ENCODE measurements around the gene CBX8.

CBX8 gene

DNA sequence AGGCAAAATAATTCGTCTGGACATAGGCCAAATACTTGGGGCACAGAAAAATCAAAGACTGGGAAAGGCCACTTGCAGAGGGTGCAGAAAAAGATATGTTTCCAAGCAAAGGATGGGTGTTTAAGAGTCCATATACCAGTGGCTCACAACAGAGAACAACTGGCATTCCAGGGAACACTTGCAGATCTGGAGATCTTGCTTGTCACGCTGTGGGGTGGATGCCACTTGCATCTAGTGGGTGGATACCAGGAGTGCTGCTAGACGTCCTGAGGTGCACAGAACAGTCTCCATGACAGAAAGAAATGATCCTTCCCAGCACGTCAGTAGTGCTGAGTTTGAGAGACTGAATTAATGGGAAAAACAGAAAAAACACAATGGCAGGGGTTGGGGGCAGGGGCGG, 8.4 kb downstream of the CBX8 start:
- Histone ChIP-seq H3K4ac (ENCODE audit: low read depth in 1 of 2, low read length in 2 of 2) (no peak overlapping the region), H2BK15ac (ENCODE audit: low read depth, poor library complexity, severe bottlenecking) (no peak overlapping the region), H3K9me3 (ENCODE audit: control insufficient read depth, low read length) (no peaks in the 10 kb centered on the region), H3K27ac (ENCODE audit: low read length, poor library complexity, severe bottlenecking) (no peak overlapping the region), H3K14ac (ENCODE audit: low read length in 2 of 2) (no peak overlapping the region), H4K8ac (ENCODE audit: low read length) (no peak overlapping the region), H2BK5ac (ENCODE audit: low read depth, low read length, poor library complexity, severe bottlenecking) (no peak overlapping the region), H3K36me3 (ENCODE audit: control insufficient read depth in 1 of 2, insufficient read depth in 2 of 2, low read depth in 1 of 2, low read length in 2 of 2) (peaks cover 0 to 24% of the 10 kb centered on the region in 2 experiments), H2BK120ac (ENCODE audit: low read depth, low read length) (no peak overlapping the region), H3K4me2 (ENCODE audit: low read length, poor library complexity, severe bottlenecking) (no peak overlapping the region), H3K27me3 (ENCODE audit: control insufficient read depth in 1 of 2, insufficient read depth in 1 of 2, low read length in 2 of 2) (peaks cover 61 to 82% of the 10 kb centered on the region in 2 experiments), H3K79me1 (replicated peaks; ENCODE audit: low read length, poor library complexity, severe bottlenecking) (no peaks in the 10 kb centered on the region), H3K18ac (ENCODE audit: low read depth in 1 of 2, low read length in 2 of 2) (no peak overlapping the region), H3K23ac (ENCODE audit: low read length in 2 of 2) (no peak overlapping the region), H3K4me3 (ENCODE audit: insufficient read depth in 1 of 2, low read depth in 1 of 2, low read length in 2 of 2) (no peak overlapping the region), H4K91ac (ENCODE audit: low read length) (no peak overlapping the region), H3K4me1 (ENCODE audit: control insufficient read depth, insufficient read depth, low read depth, low read length) (peaks cover 24% of the 10 kb centered on the region), H2BK12ac (ENCODE audit: low read length in 2 of 2) (no peak overlapping the region), H2AFZ (ENCODE audit: low read depth, low read length) (no peak overlapping the region), H3K9ac (ENCODE audit: low read length) (no peak overlapping the region), H2AK5ac (ENCODE audit: low read length, severe bottlenecking) (no peak overlapping the region)
- WGBS = 69% methylated on average over 5 of the region's 5 CpGs
- no peak for DNase-seq

- no peak overlapping the region for H3K4ac ChIP-seq (ENCODE audit: low read depth in 1 of 2, low read length in 2 of 2)
- no peak for DNase-seq
- H3K4me2 ChIP-seq (ENCODE audit: low read length, poor library complexity, severe bottlenecking) = no peak overlapping the region
- H2AK5ac ChIP-seq (ENCODE audit: low read length, severe bottlenecking) = no peak overlapping the region
- H2BK12ac ChIP-seq (ENCODE audit: low read length in 2 of 2) = no peak overlapping the region
- WGBS = 92% methylated on average over 8 of the region's 12 CpGs
- no peak overlapping the region for H3K14ac ChIP-seq (ENCODE audit: low read length in 2 of 2)
- H2BK15ac ChIP-seq (ENCODE audit: low read depth, poor library complexity, severe bottlenecking) = no peak overlapping the region
- H3K79me1 ChIP-seq (replicated peaks; ENCODE audit: low read length, poor library complexity, severe bottlenecking) = no peaks in the 10 kb centered on the region
- H3K27me3 ChIP-seq (ENCODE audit: control insufficient read depth in 1 of 2, insufficient read depth in 1 of 2, low read length in 2 of 2) = peaks cover 57 to 82% of the 10 kb centered on the region in 2 experiments
- H2AFZ ChIP-seq (ENCODE audit: low read depth, low read length) = no peak overlapping the region
- peaks cover 15% of the 10 kb centered on the region for H3K4me1 ChIP-seq (ENCODE audit: control insufficient read depth, insufficient read depth, low read depth, low read length)
- H4K91ac ChIP-seq (ENCODE audit: low read length) = no peak overlapping the region
- H3K4me3 ChIP-seq (ENCODE audit: insufficient read depth in 1 of 2, low read depth in 1 of 2, low read length in 2 of 2) = no peak overlapping the region
- no peak overlapping the region for H3K9ac ChIP-seq (ENCODE audit: low read length)
- H2BK5ac ChIP-seq (ENCODE audit: low read depth, low read length, poor library complexity, severe bottlenecking) = no peak overlapping the region
- H3K27ac ChIP-seq (ENCODE audit: low read length, poor library complexity, severe bottlenecking) = no peak overlapping the region
- peaks cover 0 to 30% of the 10 kb centered on the region in 2 experiments for H3K36me3 ChIP-seq (ENCODE audit: control insufficient read depth in 1 of 2, insufficient read depth in 2 of 2, low read depth in 1 of 2, low read length in 2 of 2)
- H3K23ac ChIP-seq (ENCODE audit: low read length in 2 of 2) = no peak overlapping the region
- H4K8ac ChIP-seq (ENCODE audit: low read length) = no peak overlapping the region
- H3K9me3 ChIP-seq (ENCODE audit: control insufficient read depth, low read length) = no peaks in the 10 kb centered on the region
- H3K18ac ChIP-seq (ENCODE audit: low read depth in 1 of 2, low read length in 2 of 2) = no peak overlapping the region
- H2BK120ac ChIP-seq (ENCODE audit: low read depth, low read length) = no peak overlapping the region
Measured at GRCh38 chr17:79786930-79787643, 9.8 kb downstream of the CBX8 start.

- H3K27ac ChIP-seq (ENCODE audit: low read length, poor library complexity, severe bottlenecking) = no peak overlapping the region
- no peak overlapping the region for H2AFZ ChIP-seq (ENCODE audit: low read depth, low read length)
- H3K18ac ChIP-seq (ENCODE audit: low read depth in 1 of 2, low read length in 2 of 2) = no peak overlapping the region
- peaks cover 8% of the 10 kb centered on the region for H3K4me1 ChIP-seq (ENCODE audit: control insufficient read depth, insufficient read depth, low read depth, low read length)
- H2BK12ac ChIP-seq (ENCODE audit: low read length in 2 of 2) = no peak overlapping the region
- H3K36me3 ChIP-seq (ENCODE audit: control insufficient read depth in 1 of 2, insufficient read depth in 2 of 2, low read depth in 1 of 2, low read length in 2 of 2) = peaks cover 0 to 36% of the 10 kb centered on the region in 2 experiments
- H3K23ac ChIP-seq (ENCODE audit: low read length in 2 of 2) = no peak overlapping the region
- no peak overlapping the region for H3K4me2 ChIP-seq (ENCODE audit: low read length, poor library complexity, severe bottlenecking)
- H3K4me3 ChIP-seq (ENCODE audit: insufficient read depth in 1 of 2, low read depth in 1 of 2, low read length in 2 of 2) = no peak overlapping the region
- no peak overlapping the region for H2BK15ac ChIP-seq (ENCODE audit: low read depth, poor library complexity, severe bottlenecking)
- no peak for DNase-seq
- H4K91ac ChIP-seq (ENCODE audit: low read length) = no peak overlapping the region
- no peak overlapping the region for H4K8ac ChIP-seq (ENCODE audit: low read length)
- no peak overlapping the region for H2BK120ac ChIP-seq (ENCODE audit: low read depth, low read length)
- H3K27me3 ChIP-seq (ENCODE audit: control insufficient read depth in 1 of 2, insufficient read depth in 1 of 2, low read length in 2 of 2) = peaks cover 47 to 82% of the 10 kb centered on the region in 2 experiments
- 94% methylated on average over 15 of the region's 15 CpGs for WGBS
- no peak overlapping the region for H3K4ac ChIP-seq (ENCODE audit: low read depth in 1 of 2, low read length in 2 of 2)
- H3K9ac ChIP-seq (ENCODE audit: low read length) = no peak overlapping the region
- H2AK5ac ChIP-seq (ENCODE audit: low read length, severe bottlenecking) = no peak overlapping the region
- no peaks in the 10 kb centered on the region for H3K79me1 ChIP-seq (replicated peaks; ENCODE audit: low read length, poor library complexity, severe bottlenecking)
- H3K9me3 ChIP-seq (ENCODE audit: control insufficient read depth, low read length) = no peaks in the 10 kb centered on the region
- H3K14ac ChIP-seq (ENCODE audit: low read length in 2 of 2) = no peak overlapping the region
- no peak overlapping the region for H2BK5ac ChIP-seq (ENCODE audit: low read depth, low read length, poor library complexity, severe bottlenecking)
Measured at GRCh38 chr17:79785900-79786810, 10.7 kb downstream of the CBX8 start.

Data from mesenchymal stem cell (in vitro differentiated cells and primary cell).